Measurements from ENCODE around the gene NRG2.

- TF ChIP-seq POLR2A (IDR thresholded peaks at IDR 0.05; ENCODE audit: low read depth, low read length) (no peak), POLR2AphosphoS5 (IDR thresholded peaks at IDR 0.05; ENCODE audit: low read depth, low read length) (no peak)
These were observed 165.9 kb downstream of the NRG2 start for GRCh38 chr5:139877129-139877597.
